ENCODE measurements around the gene CT47C1.

GRCh38 chrX:119082278-119082677, 9.5 kb downstream of the CT47C1 start:
- no peak for TF ChIP-seq CTCF (conservative IDR thresholded peaks at IDR 0.05; ENCODE audit: low read length)
- TF ChIP-seq EZH2phosphoT487 (IDR thresholded peaks at IDR 0.05; ENCODE audit: borderline replicate concordance, low read depth, low read length), result no peak

Data from OCI-LY7 (cell line).